Stomach smooth muscle (tissue), 2 donors: ENCODE measurements around the gene CADPS2.

Experiments
- H3K27ac ChIP-seq: one replicate; pipeline ENCODE4 v1.7.0; 2013; ENCODE audit warnings: mild to moderate bottlenecking, low read length, inconsistent platforms
- H3K27me3 ChIP-seq, 2 donors: one replicate each; pipeline ENCODE4 v1.7.0; 2013; ENCODE audit warnings: low read length in 2 of 2; ENCODE audit not compliant: insufficient read depth in 2 of 2, control insufficient read depth in 1 of 2
- H3K36me3 ChIP-seq, 2 donors: one replicate each; pipeline ENCODE4 v1.7.0; 2013; ENCODE audit warnings: low read length in 2 of 2; ENCODE audit not compliant: control insufficient read depth in 2 of 2, insufficient read depth in 2 of 2
- H3K4me1 ChIP-seq: one replicate; pipeline ENCODE4 v1.7.0; 2013; ENCODE audit warnings: low read length; ENCODE audit not compliant: control insufficient read depth, insufficient read depth
- H3K4me3 ChIP-seq, 2 donors: one replicate each; pipeline ENCODE4 v1.7.0; 2013; ENCODE audit warnings: low read length in 2 of 2
- H3K9ac ChIP-seq, 2 donors: one replicate each; pipeline ENCODE4 v1.7.0; 2013; ENCODE audit warnings: low read length in 2 of 2, mild to moderate bottlenecking in 1 of 2
- H3K9me3 ChIP-seq, 2 donors: one replicate each; pipeline ENCODE4 v1.7.0; 2013; ENCODE audit warnings: low read length in 2 of 2; ENCODE audit not compliant: control insufficient read depth in 2 of 2
- donor health status: healthy.
- donor health status: Pancreatic carcinoma.

The CADPS2 gene

GRCh38 chr7:122789156-122789555 is 97.1 kb downstream of the CADPS2 start:
- H3K27ac ChIP-seq = no peak overlapping the region
- H3K27me3 ChIP-seq = no peaks in the 10 kb centered on the region
- no peak overlapping the region for H3K9ac ChIP-seq
- no peaks in the 10 kb centered on the region for H3K4me1 ChIP-seq
- no peaks in the 10 kb centered on the region for H3K36me3 ChIP-seq
- H3K4me3 ChIP-seq = no peak overlapping the region
- no peaks in the 10 kb centered on the region for H3K9me3 ChIP-seq

DNA sequence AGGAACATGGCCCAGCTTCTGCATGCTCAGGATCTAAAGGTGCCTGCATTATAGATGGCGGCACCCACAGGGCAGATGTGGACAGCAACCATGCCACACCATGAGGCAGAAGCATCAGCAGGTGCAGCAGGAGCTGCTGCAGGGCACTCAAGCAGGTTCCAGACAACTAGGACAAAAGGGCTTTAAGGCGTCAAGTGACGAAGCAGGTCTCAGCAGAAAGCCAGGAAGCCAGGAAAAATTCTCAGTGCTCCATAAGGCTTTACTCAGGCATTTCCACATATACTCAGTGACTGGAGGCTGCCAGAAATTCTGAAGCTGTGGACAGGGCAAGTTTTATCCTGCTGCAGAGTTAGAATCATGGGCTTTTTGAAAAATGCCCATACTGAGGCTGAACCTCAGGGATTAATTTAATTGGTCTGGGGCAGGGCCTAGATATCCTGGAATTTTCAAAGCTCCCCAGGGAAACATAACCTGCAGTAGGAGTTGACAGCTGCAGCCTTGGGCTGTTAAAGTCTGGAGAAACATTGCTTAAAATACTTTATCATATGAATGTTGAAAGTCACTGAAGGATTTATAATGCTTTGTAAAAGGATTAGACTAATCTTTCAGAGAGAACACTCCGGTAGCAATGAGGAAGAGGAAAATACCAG is 115.4 kb downstream of the CADPS2 start:
- Histone ChIP-seq H3K27me3 (no peaks in the 10 kb centered on the region), H3K36me3 (no peaks in the 10 kb centered on the region)

GRCh38 chr7:122768827-122769226 is 117.4 kb downstream of the CADPS2 start:
- Histone ChIP-seq H3K9me3 (no peaks in the 10 kb centered on the region), H3K9ac (no peak overlapping the region), H3K4me3 (no peak overlapping the region), H3K27ac (no peak overlapping the region), H3K36me3 (no peaks in the 10 kb centered on the region), H3K4me1 (no peaks in the 10 kb centered on the region), H3K27me3 (no peaks in the 10 kb centered on the region)

More for the DNA sequence above, 115.4 kb downstream of the CADPS2 start:
- H3K9ac ChIP-seq = no peak overlapping the region
- H3K4me1 ChIP-seq = no peaks in the 10 kb centered on the region
- H3K9me3 ChIP-seq = no peaks in the 10 kb centered on the region
- H3K4me3 ChIP-seq = no peak overlapping the region
- H3K27ac ChIP-seq = no peak overlapping the region

DNA sequence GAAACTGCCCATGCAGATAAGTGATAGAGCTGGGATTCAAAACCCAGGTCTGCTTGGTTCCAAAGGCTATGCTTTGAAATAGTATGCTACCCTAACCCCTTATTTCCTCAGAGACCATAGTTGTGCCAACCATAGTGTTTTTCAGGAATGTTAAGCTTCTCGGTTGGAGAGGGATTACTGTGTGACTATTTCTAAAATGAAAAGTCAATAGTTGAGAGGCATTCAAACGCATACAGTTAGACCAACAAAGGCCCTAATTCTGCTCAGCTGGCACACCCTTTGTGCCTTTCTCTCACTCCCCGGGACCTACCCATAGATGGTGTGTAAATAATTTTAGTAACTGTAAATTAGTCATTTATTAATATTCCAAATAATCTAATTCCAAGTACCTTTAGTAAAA is 118.9 kb downstream of the CADPS2 start:
- Histone ChIP-seq H3K27ac (no peak overlapping the region), H3K4me3 (no peak overlapping the region), H3K9me3 (no peaks in the 10 kb centered on the region), H3K36me3 (no peaks in the 10 kb centered on the region), H3K4me1 (no peaks in the 10 kb centered on the region), H3K27me3 (no peaks in the 10 kb centered on the region), H3K9ac (no peak overlapping the region)

- H3K36me3 ChIP-seq = no peaks in the 10 kb centered on the region
- H3K9ac ChIP-seq = no peak overlapping the region
- H3K4me1 ChIP-seq = no peaks in the 10 kb centered on the region
- H3K27me3 ChIP-seq = no peaks in the 10 kb centered on the region
- no peaks in the 10 kb centered on the region for H3K9me3 ChIP-seq
- H3K27ac ChIP-seq = no peak overlapping the region
- H3K4me3 ChIP-seq = no peak overlapping the region
Observed at GRCh38 chr7:122766593-122766992, 119.7 kb downstream of the CADPS2 start.

GRCh38 chr7:122764902-122765301 is 121.4 kb downstream of the CADPS2 start:
- Histone ChIP-seq H3K36me3 (no peaks in the 10 kb centered on the region), H3K27ac (no peak overlapping the region), H3K4me3 (no peak overlapping the region), H3K27me3 (no peaks in the 10 kb centered on the region), H3K9ac (no peak overlapping the region), H3K4me1 (no peaks in the 10 kb centered on the region), H3K9me3 (no peaks in the 10 kb centered on the region)

DNA sequence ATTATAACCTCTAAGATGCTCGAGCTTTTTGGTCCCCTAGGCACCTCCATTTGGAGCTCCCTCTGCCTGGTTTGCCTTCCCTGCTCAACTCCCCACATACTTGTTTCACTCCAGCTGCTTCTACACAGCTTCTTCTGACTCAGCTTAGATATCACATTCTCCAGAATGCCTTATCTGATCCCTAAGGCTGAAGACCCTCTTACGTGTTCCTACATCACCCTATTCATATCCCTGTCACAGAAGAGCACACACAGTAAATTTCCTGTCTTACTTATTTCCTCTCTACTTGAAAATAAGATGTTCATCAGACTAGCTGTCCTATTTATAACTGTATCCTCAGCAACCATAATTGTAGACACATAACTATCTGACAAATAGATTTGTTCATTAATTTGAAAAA is 122.2 kb downstream of the CADPS2 start:
- H3K4me3 ChIP-seq = no peak overlapping the region
- no peaks in the 10 kb centered on the region for H3K27me3 ChIP-seq
- no peak overlapping the region for H3K9ac ChIP-seq
- no peaks in the 10 kb centered on the region for H3K9me3 ChIP-seq
- no peaks in the 10 kb centered on the region for H3K36me3 ChIP-seq
- H3K27ac ChIP-seq = no peak overlapping the region
- no peaks in the 10 kb centered on the region for H3K4me1 ChIP-seq

DNA sequence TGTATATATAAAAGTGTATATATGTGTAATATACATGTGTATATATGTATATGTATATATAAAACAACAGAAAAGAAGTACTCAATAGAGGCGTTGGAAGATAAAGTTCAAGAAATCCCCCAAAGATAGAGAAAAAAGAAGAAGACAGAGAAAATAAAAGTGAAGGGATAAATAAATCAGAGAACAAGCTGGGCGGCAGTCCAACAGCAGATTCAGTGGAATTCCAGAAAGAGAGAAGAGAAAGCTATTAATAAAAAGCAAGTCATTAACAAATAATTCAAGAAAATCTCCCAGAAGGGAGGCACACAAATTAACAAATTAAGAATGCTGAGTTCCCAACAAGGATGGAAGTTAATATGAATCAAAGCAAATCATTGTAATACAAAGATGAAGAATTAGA is 124.2 kb downstream of the CADPS2 start:
- no peak overlapping the region for H3K27ac ChIP-seq
- H3K9me3 ChIP-seq = no peaks in the 10 kb centered on the region
- H3K27me3 ChIP-seq = no peaks in the 10 kb centered on the region

GRCh38 chr7:122758501-122758900 is 127.8 kb downstream of the CADPS2 start:
- Histone ChIP-seq H3K4me1 (no peaks in the 10 kb centered on the region), H3K27me3 (no peaks in the 10 kb centered on the region), H3K27ac (no peak overlapping the region), H3K9ac (no peak overlapping the region), H3K4me3 (no peak overlapping the region), H3K36me3 (no peaks in the 10 kb centered on the region), H3K9me3 (no peaks in the 10 kb centered on the region)

More for the DNA sequence above, 124.2 kb downstream of the CADPS2 start:
- H3K36me3 ChIP-seq = no peaks in the 10 kb centered on the region
- H3K4me1 ChIP-seq = no peaks in the 10 kb centered on the region
- H3K9ac ChIP-seq = no peak overlapping the region
- no peak overlapping the region for H3K4me3 ChIP-seq

GRCh38 chr7:122756860-122757259 is 129.4 kb downstream of the CADPS2 start:
- Histone ChIP-seq H3K36me3 (no peaks in the 10 kb centered on the region), H3K9ac (no peak overlapping the region), H3K4me3 (no peak overlapping the region), H3K27me3 (no peaks in the 10 kb centered on the region), H3K27ac (no peak overlapping the region), H3K9me3 (no peaks in the 10 kb centered on the region), H3K4me1 (no peaks in the 10 kb centered on the region)

DNA sequence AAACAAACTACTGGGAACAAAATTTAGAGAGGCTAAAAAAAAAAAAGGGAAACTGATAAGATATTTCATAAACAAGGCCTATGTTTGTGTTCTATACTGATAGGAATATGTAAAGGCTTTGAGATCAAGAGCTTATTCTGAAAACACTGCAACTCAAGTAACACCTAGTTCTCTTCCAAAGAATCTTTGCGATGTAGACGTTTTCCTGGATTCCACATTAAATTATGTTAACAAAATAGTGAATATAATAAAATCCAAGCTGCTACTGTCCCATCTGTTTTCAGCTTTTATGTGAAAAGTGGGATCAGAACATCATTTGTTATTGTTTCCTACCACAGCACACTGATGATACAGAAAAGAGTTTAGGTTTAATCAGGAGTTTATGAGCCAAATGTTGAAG is 130.6 kb downstream of the CADPS2 start:
- Histone ChIP-seq H3K4me3 (no peak overlapping the region), H3K4me1 (no peaks in the 10 kb centered on the region), H3K27me3 (no peaks in the 10 kb centered on the region), H3K36me3 (no peaks in the 10 kb centered on the region), H3K9ac (no peak overlapping the region), H3K27ac (no peak overlapping the region), H3K9me3 (no peaks in the 10 kb centered on the region)
